Colonic mucosa (tissue), 4 donors: Measurements from ENCODE around the gene CHTF8. TPM values are rescaled to one million over a fixed set of nuclear protein-coding genes. Genes with fewer than 3 reads are reported as not detected.

Source experiments
- DNase-seq: peaks from one replicate; pipeline ENCODE4 v3.0.0-alpha.2; 2020
- H3K27ac ChIP-seq: fragments of 200-600 bp; one replicate; pipeline ENCODE4 v1.8.0; 2021
- H3K27me3 ChIP-seq: fragments of 200-600 bp; one replicate; pipeline ENCODE4 v1.8.0; 2021
- H3K36me3 ChIP-seq: fragments of 200-600 bp; one replicate; pipeline ENCODE4 v1.8.0; 2021
- H3K4me1 ChIP-seq: fragments of 200-600 bp; one replicate; pipeline ENCODE4 v1.8.0; 2021; ENCODE audit warnings: mild to moderate bottlenecking
- H3K4me3 ChIP-seq: fragments of 200-600 bp; one replicate; pipeline ENCODE4 v1.8.0; 2021
- H3K9ac ChIP-seq, 2 donors: one replicate each; pipeline ENCODE4 v1.7.0; 2013; ENCODE audit warnings: control low read depth in 2 of 2, low read depth in 2 of 2, low read length in 2 of 2
- H3K9me3 ChIP-seq: fragments of 200-600 bp; one replicate; pipeline ENCODE4 v1.8.0; 2021
- intact Hi-C: fragments of 100-400 bp; cut with DNase I; formaldehyde crosslinking; loops from one replicate; pipeline ENCODE4 v1.14.1; 2022
- total RNA-seq, 2 donors: library from RNA; stranded (reverse); fragmentation: NEBNext Ultra II Directional in 1 of 2; extraction: Animal tissue kit (Norgen Biotek cat#: 25700) in 1 of 2; gene quantifications; one replicate each; pipeline ENCODE4 v1.2.1, GENCODE V29; 2021
- TF ChIP-seq, protein P1 (sequence below): fragments of 200-600 bp; IDR thresholded peaks from one replicate; pipeline ENCODE4 v1.8.0; 2022; ENCODE audit warnings: antibody characterized with exemption, mild to moderate bottlenecking
- donor health status: healthy.
- donor health status: DM: no; HTN: no; CAD: no.
- donor health status: DM: no; HTN: no; CAD: no.

CHTF8 gene
- total RNA-seq, 2 donors from 2014 or later: 82.9 to 143 TPM

DNA sequence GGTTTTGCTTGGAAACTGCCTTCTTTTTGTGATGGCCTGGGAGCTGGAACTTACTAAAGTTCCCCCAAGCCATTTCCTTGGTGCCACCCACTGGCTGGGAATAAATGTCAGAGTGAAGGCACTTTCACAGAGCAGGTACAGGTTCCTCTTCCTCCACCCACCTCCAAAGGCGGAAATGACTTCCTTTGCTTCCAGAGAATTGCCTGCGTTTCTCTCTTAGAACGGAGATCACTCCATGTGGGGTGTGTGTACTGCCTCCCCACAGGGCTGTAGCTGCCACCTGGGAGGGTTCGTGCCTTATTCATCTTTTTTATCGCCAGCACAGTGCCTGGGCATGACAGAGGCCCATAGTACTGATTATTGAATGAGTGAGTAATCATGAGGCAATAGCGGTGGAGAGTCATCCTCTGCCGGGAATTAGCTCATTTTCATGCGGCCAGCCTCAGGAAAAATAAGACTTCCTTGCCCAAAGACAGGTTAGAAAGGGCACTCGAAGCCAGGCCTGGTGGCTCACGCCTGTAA lies 59.1 kb downstream of the CHTF8 start:
- no peak overlapping the region for H3K9ac ChIP-seq
- no peak overlapping the region for H3K4me3 ChIP-seq
- no peaks in the 10 kb centered on the region for H3K36me3 ChIP-seq
- intact Hi-C loops: no loop called here
- H3K4me1 ChIP-seq: no peaks in the 10 kb centered on the region
- TF ChIP-seq, protein P1, sequence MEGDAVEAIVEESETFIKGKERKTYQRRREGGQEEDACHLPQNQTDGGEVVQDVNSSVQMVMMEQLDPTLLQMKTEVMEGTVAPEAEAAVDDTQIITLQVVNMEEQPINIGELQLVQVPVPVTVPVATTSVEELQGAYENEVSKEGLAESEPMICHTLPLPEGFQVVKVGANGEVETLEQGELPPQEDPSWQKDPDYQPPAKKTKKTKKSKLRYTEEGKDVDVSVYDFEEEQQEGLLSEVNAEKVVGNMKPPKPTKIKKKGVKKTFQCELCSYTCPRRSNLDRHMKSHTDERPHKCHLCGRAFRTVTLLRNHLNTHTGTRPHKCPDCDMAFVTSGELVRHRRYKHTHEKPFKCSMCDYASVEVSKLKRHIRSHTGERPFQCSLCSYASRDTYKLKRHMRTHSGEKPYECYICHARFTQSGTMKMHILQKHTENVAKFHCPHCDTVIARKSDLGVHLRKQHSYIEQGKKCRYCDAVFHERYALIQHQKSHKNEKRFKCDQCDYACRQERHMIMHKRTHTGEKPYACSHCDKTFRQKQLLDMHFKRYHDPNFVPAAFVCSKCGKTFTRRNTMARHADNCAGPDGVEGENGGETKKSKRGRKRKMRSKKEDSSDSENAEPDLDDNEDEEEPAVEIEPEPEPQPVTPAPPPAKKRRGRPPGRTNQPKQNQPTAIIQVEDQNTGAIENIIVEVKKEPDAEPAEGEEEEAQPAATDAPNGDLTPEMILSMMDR: no peak
- H3K9me3 ChIP-seq: no peaks in the 10 kb centered on the region
- peak overlapping the region; percentile 32 for H3K27ac ChIP-seq
- no peaks in the 10 kb centered on the region for H3K27me3 ChIP-seq
- DNase-seq: no peak

- peak overlapping the region; percentile 32 for H3K27ac ChIP-seq
- no peaks in the 10 kb centered on the region for H3K9me3 ChIP-seq
- intact Hi-C loops: no loop called here
- no peaks in the 10 kb centered on the region for H3K4me1 ChIP-seq
- no peaks in the 10 kb centered on the region for H3K36me3 ChIP-seq
- H3K27me3 ChIP-seq: no peaks in the 10 kb centered on the region
- H3K4me3 ChIP-seq: no peak overlapping the region
- TF ChIP-seq, protein P1: no peak
- no peak overlapping the region for H3K9ac ChIP-seq
- no peak for DNase-seq
Measured at GRCh38 chr16:69072640-69072974, 59.8 kb downstream of the CHTF8 start.

DNA sequence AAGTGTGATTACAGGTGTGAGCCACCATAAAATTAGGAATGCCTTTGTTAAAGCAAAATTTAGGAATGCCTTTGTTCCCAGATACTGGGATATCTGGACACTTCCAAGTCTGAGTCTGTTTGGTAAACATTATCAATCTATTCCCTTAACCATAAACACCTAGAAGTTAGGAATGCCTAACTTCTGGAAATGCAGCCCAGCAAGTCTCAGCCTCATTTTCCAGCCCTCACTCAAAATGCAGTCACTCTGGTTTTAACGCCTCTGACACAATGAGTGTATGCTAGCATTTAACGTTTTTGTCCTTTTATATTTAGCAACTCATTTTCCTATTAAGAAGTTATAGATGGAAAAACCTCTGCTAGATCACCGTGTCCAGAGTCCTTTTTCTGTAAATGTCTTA lies 61.4 kb downstream of the CHTF8 start:
- intact Hi-C loops: no loop called here
- no peak for DNase-seq
- TF ChIP-seq, protein P1: no peak
- no peak overlapping the region for H3K27ac ChIP-seq
- no peaks in the 10 kb centered on the region for H3K4me1 ChIP-seq
- no peak overlapping the region for H3K4me3 ChIP-seq
- no peaks in the 10 kb centered on the region for H3K9me3 ChIP-seq
- no peak overlapping the region for H3K9ac ChIP-seq
- no peaks in the 10 kb centered on the region for H3K36me3 ChIP-seq
- H3K27me3 ChIP-seq: no peaks in the 10 kb centered on the region

DNA sequence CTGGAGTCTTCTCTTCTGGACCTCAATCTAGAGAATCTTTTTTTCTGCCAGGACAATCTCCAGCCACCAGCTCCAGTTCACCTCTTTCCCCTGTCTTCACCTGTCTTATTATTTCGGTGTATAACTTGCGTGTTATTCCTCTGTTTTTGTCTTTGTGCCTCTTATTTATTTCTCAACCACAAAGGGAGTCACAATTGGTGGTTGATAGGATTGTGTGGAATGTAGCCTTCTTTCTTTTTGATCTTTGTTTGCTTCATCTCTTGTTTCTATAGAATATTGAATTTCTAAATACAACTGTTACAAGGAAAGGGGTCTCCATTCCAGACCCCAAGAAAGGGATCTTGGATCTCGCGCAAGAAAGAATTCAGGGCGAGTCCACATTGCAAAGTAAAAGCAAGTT lies 62.9 kb downstream of the CHTF8 start:
- Histone ChIP-seq H3K27ac (no peak overlapping the region), H3K36me3 (no peaks in the 10 kb centered on the region), H3K4me3 (no peak overlapping the region), H3K9me3 (no peaks in the 10 kb centered on the region), H3K9ac (no peak overlapping the region), H3K27me3 (no peaks in the 10 kb centered on the region), H3K4me1 (no peaks in the 10 kb centered on the region)
- intact Hi-C loops: no loop called here
- TF ChIP-seq, protein P1: no peak
- no peak for DNase-seq

Other genes starting within 250 kb of the CHTF8 start
- gene HAS3, start 26.9 kb downstream of the CHTF8 start, total RNA-seq: 10 to 100 TPM in 1 of 2 donors, 1 to 10 TPM in 1; 5.1 to 19.9 TPM
- gene UTP4, start 61 bp upstream of the CHTF8 start, total RNA-seq: 10 to 100 TPM; 19.2 to 32.9 TPM
- 10 to 100 TPM; 34.5 to 34.8 TPM for gene SNTB2, start 54.6 kb upstream of the CHTF8 start, total RNA-seq
- 10 to 100 TPM; 32.0 to 33.6 TPM for gene VPS4A, start 178.8 kb upstream of the CHTF8 start, total RNA-seq
- gene PDF, start 198.0 kb upstream of the CHTF8 start, total RNA-seq: 10 to 100 TPM; 13.2 to 35.1 TPM
- gene COG8, start 207.0 kb upstream of the CHTF8 start, total RNA-seq: 10 to 100 TPM; 28.4 to 44.5 TPM
- 10 to 100 TPM; 22.0 to 23.7 TPM for gene NIP7, start 207.2 kb upstream of the CHTF8 start, total RNA-seq
- gene TMED6, start 219.2 kb upstream of the CHTF8 start, total RNA-seq: 1 to 10 TPM; 3.6 to 6.0 TPM